HG03575 (cell line): ENCODE measurements around the gene VPS37C.

ENCODE experiments used
- ATAC-seq: cut with Tn5 transposase; IDR thresholded peaks from one replicate; pipeline ENCODE4 v1.9.1; 2021; ENCODE audit not compliant: unreplicated experiment, insufficient number of reproducible peaks, low FRiP score; ENCODE audit errors: extremely low read depth

Gene VPS37C

DNA sequence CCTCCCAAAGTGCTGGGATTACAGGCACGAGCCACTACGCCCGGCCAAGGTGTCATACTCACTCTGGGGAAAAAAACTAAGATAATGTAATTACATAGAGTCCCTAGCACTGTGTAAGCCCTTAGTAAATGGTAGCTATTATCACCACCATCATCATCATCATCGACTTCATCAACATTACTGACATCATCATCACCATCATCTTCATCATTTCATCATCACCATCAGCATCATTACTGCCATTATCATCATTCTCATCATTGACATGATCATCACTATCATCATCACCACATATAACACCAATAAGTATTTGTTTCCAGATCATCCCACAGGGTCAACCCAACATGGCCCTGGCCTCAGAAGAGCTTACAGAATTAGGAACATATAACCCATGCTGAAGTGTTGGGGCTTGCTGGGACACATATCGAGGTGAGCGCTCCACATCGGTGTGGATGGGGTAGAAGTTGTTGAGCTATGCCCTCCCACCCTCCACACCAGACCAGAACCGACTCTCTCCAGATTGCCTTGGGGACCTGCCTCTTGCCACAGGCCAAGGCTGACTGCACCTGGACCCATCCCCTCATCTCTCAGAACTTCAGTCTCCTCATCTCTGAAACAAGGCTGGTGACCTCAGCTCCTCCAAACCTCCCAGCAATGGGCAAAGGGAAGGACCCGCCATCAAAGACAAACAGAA is 73.7 kb downstream of the VPS37C start:
- no peak for ATAC-seq

DNA sequence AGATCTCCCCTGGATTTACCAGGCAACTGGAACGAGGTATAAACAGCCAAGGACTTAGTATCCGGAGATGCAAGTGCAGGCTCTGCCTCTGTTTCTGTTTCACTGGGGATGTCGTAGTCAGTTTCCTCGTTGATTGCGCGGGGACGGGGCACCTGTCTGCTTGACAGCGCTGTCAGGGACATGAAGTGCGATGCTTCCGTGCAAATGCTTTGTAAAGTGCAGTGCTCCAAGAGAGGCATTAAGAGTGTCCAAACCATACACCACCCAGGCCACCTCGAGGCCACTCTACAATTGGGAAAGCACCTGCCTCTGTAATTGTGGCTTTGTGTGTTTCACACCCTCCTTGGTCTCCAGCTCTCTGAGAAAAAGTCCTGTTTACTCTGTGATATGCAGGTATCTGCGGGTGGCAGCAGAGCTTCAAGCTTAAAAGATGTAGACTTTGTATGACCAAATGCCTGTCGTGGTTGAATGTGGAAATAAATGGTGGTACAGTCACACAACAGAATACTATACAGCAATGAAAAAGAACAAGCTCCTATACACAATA is 77.6 kb downstream of the VPS37C start:
- no peak for ATAC-seq

DNA sequence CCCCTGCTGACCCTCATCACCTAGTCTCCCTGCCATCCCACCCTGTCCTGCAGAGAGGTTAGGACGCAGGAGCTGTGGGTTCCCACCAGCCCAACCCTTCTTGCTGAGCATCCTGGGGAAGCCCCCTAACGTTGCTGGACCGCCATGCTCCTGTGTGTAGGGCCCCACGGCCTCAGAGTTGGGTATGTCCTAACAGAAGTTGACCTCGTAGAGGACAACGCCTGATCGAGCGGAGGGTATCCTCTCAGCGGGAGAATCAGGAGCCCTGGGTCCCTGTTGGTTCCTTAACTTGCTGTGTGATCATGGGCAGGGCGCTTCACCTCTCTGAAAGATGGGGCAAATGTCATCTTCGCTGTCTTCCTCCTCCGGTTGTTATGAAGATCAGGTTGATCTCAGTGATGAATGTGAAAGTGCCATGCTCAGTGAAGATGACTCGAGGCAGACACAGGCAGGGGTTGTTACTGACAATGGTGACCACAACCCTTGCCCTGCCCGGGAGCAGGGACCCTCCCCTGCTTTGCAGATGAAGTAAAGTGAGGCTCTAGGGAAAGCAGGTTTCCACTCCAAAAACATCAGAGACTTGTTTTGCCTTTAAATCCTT is 78.2 kb downstream of the VPS37C start:
- ATAC-seq = no peak

DNA sequence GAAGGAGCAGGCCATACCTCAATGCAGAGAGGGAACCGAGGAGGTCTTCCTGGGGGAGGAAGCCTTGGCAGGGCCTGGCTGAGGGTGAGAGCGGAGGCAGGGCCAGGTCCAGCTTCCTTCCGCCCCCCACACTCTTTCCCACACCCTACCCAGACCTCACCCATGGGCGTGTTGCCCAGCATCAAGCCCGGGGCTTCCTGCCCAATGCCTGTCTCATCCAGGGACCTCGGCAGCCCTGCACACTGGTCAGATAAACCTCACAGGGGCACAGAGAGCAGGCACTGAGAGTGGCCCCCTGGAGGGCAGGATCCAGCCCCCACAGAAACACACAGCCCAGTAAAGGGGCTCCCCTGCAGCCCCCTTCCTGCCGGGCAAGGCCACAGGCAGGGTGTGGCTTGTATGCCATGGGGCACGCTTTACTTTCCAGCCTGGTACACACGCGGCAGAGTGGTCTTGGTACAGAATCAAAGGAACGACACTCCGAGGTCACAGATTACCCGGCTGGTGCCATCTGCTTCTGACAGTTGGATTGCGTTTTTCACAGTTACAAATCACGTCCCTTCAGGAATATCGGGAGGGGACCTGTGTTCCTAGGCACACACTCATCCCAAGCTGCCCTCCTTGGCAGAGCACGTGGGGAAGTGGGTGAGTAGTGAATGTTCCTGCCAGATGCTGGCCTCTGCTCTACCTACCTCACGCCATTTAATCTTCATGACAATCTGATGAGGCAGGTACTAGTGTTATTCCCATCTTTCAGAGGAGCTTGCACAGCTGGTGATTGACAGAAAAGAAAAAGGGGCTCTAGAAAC is 79.0 kb downstream of the VPS37C start:
- no peak for ATAC-seq

DNA sequence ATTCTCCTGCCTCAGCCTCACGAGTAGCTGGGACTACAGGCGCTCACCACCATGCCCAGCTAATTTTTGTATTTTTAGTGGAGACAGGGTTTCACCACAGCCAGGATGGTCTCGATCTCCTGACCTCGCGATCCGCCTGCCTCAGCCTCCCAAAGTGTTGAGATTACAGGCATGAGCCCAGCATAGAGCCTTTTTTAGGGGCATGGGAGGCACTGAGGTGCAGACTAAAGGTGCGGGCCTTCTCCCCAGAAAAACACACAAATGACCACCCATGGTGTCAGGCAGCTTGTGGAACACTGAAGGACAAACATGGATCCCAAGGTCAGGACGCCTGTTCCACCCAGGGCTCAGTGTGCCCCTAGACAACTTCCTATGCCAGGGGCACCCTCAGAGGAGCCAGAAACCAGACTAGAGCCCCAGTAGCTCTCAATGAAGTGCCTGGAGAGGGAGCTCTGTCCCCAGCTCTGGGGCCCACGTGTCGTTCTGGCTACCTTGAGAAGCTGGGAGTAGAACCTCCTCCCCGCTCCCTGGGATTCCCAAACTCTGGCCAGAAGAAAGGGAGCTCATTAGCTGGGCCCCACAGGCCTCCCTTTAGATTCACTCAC is 80.1 kb downstream of the VPS37C start:
- no peak for ATAC-seq

DNA sequence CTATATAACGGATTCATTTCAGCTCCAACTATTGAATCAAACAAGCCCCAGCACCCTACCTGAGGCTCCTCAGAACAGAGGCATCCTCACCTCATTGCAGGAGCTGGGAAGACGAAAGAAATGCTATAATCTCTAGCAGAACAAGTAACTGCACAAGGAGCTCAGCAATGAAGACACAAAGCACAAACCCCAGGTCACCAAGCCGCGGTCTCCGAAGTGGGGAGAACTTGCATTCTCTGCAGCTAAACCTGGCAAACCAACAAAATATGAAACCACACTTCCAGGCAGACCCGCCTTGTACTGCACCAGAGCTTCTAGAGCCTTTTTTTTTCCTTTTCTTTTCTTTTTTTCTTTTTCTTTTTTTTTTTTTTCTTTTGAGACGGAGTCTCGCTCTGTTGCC is 80.7 kb downstream of the VPS37C start:
- ATAC-seq = no peak
